ENCODE results near the gene MAGI3. TPM values are rescaled to one million over a fixed set of nuclear protein-coding genes. Genes with fewer than 3 reads are reported as not detected.

MAGI3 gene
- total RNA-seq, 1 experiment from 2014 or later: 7.2 TPM

GRCh38 chr1:113641396-113641795 lies 251.1 kb downstream of the MAGI3 start:
- intact Hi-C loops (cut with micrococcal nuclease): no loop called here
- Histone ChIP-seq H3K27ac (ENCODE audit: low read length) (no peak overlapping the region), H3K9ac (ENCODE audit: low read length) (no peak overlapping the region), H3K36me3 (ENCODE audit: low read depth, low read length) (no peaks in the 10 kb centered on the region), H3K4me3 (ENCODE audit: low read length) (no peak overlapping the region), H3F3A (ENCODE audit: low read length, unreplicated experiment) (no peaks in the 10 kb centered on the region), H3K27me3 (ENCODE audit: low read length) (no peaks in the 10 kb centered on the region), H3K4me1 (ENCODE audit: insufficient read depth, low read length) (no peaks in the 10 kb centered on the region), H2AFZ (ENCODE audit: low read length) (no peak overlapping the region), H4K20me1 (ENCODE audit: low read length) (no peaks in the 10 kb centered on the region), H3K9me2 (replicated peaks; ENCODE audit: low read length) (no peaks in the 10 kb centered on the region), H3K4me2 (ENCODE audit: low read length) (no peak overlapping the region), H3K79me2 (ENCODE audit: low read length) (no peaks in the 10 kb centered on the region), H3K9me3 (ENCODE audit: low read length) (no peaks in the 10 kb centered on the region)
- DNase-seq (no peak), ATAC-seq (no peak)
- CTCF ChIA-PET: no interaction called here
- POLR2A ChIA-PET (ENCODE audit: unreplicated experiment): interaction anchor here (0.6 kb wide), 1 partner anchor 487 kb away, joined by 15 read pairs; no protein-coding TSS in a partner anchor
- no TSS peak for BruUV-seq (replicated peaks)
- TF ChIP-seq EZH2phosphoT487 (IDR thresholded peaks at IDR 0.05; ENCODE audit: borderline replicate concordance, low read length) (no peak), EZH2 (IDR thresholded peaks at IDR 0.05; ENCODE audit: low read length, unreplicated experiment) (no peak)

DNA sequence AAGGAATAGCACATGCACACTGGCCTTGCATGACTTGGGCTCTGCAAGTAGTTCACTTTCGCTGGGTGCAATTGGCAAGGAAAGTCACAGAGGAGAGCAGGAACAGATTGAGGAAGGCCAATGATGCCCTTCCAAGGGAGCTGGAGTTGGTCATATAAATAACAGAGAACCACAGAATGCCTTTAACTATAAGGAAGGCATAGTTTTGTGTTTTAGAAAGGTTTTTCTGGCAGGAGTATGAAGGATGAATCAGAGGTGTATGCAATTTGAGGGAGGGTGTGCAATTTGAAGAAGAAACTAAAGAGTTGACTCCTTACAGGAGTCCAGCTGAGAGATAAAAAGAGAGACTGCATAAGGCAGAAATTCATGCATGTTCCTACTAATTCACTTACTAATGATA lies 256.8 kb downstream of the MAGI3 start:
- no peak for DNase-seq
- POLR2A ChIA-PET (ENCODE audit: unreplicated experiment): no interaction called here
- H2AFZ ChIP-seq (ENCODE audit: low read length): no peak overlapping the region
- no peaks in the 10 kb centered on the region for H3K27me3 ChIP-seq (ENCODE audit: low read length)
- H3K27ac ChIP-seq (ENCODE audit: low read length): no peak overlapping the region
- no peaks in the 10 kb centered on the region for H3K4me1 ChIP-seq (ENCODE audit: insufficient read depth, low read length)
- no peak overlapping the region for H3K9ac ChIP-seq (ENCODE audit: low read length)
- no peaks in the 10 kb centered on the region for H3F3A ChIP-seq (ENCODE audit: low read length, unreplicated experiment)
- no TSS peak for BruUV-seq (replicated peaks)
- intact Hi-C loops (cut with micrococcal nuclease): no loop called here
- no peaks in the 10 kb centered on the region for H3K9me3 ChIP-seq (ENCODE audit: low read length)
- TF ChIP-seq, protein P1, sequence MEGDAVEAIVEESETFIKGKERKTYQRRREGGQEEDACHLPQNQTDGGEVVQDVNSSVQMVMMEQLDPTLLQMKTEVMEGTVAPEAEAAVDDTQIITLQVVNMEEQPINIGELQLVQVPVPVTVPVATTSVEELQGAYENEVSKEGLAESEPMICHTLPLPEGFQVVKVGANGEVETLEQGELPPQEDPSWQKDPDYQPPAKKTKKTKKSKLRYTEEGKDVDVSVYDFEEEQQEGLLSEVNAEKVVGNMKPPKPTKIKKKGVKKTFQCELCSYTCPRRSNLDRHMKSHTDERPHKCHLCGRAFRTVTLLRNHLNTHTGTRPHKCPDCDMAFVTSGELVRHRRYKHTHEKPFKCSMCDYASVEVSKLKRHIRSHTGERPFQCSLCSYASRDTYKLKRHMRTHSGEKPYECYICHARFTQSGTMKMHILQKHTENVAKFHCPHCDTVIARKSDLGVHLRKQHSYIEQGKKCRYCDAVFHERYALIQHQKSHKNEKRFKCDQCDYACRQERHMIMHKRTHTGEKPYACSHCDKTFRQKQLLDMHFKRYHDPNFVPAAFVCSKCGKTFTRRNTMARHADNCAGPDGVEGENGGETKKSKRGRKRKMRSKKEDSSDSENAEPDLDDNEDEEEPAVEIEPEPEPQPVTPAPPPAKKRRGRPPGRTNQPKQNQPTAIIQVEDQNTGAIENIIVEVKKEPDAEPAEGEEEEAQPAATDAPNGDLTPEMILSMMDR (conservative IDR thresholded peaks at IDR 0.05; ENCODE audit: low read depth, low read length): no peak
- TF ChIP-seq EZH2 (IDR thresholded peaks at IDR 0.05; ENCODE audit: low read length, unreplicated experiment) (no peak), EZH2phosphoT487 (IDR thresholded peaks at IDR 0.05; ENCODE audit: borderline replicate concordance, low read length) (no peak)
- CTCF ChIA-PET: no interaction called here
- H3K4me2 ChIP-seq (ENCODE audit: low read length): no peak overlapping the region
- H4K20me1 ChIP-seq (ENCODE audit: low read length): no peaks in the 10 kb centered on the region
- no peak overlapping the region for H3K4me3 ChIP-seq (ENCODE audit: low read length)
- H3K9me2 ChIP-seq (replicated peaks; ENCODE audit: low read length): no peaks in the 10 kb centered on the region
- no peaks in the 10 kb centered on the region for H3K36me3 ChIP-seq (ENCODE audit: low read depth, low read length)
- H3K79me2 ChIP-seq (ENCODE audit: low read length): no peaks in the 10 kb centered on the region
- ATAC-seq: no peak

GRCh38 chr1:113648478-113648877 lies 258.2 kb downstream of the MAGI3 start:
- H3K27ac ChIP-seq (ENCODE audit: low read length): no peak overlapping the region
- no peak overlapping the region for H3K4me3 ChIP-seq (ENCODE audit: low read length)
- H3K9ac ChIP-seq (ENCODE audit: low read length): no peak overlapping the region
- H3K4me2 ChIP-seq (ENCODE audit: low read length): no peak overlapping the region
- H3K4me1 ChIP-seq (ENCODE audit: insufficient read depth, low read length): no peaks in the 10 kb centered on the region
- no peaks in the 10 kb centered on the region for H3K27me3 ChIP-seq (ENCODE audit: low read length)
- no peaks in the 10 kb centered on the region for H3K9me3 ChIP-seq (ENCODE audit: low read length)
- no peak overlapping the region for H2AFZ ChIP-seq (ENCODE audit: low read length)
- TF ChIP-seq, protein P1 (conservative IDR thresholded peaks at IDR 0.05; ENCODE audit: low read depth, low read length): no peak
- no peak for TF ChIP-seq EZH2phosphoT487 (IDR thresholded peaks at IDR 0.05; ENCODE audit: borderline replicate concordance, low read length)
- no peak for TF ChIP-seq EZH2 (IDR thresholded peaks at IDR 0.05; ENCODE audit: low read length, unreplicated experiment)
- ATAC-seq: no peak
- no peaks in the 10 kb centered on the region for H3K9me2 ChIP-seq (replicated peaks; ENCODE audit: low read length)
- H3F3A ChIP-seq (ENCODE audit: low read length, unreplicated experiment): no peaks in the 10 kb centered on the region
- no peaks in the 10 kb centered on the region for H3K36me3 ChIP-seq (ENCODE audit: low read depth, low read length)
- CTCF ChIA-PET: no interaction called here
- intact Hi-C loops (cut with micrococcal nuclease): no loop called here
- H4K20me1 ChIP-seq (ENCODE audit: low read length): no peaks in the 10 kb centered on the region
- H3K79me2 ChIP-seq (ENCODE audit: low read length): no peaks in the 10 kb centered on the region
- no TSS peak for BruUV-seq (replicated peaks)
- POLR2A ChIA-PET (ENCODE audit: unreplicated experiment): no interaction called here
- DNase-seq: no peak

Data from PC-3 (cell line).